ENCODE data around the gene ODC1.

Gene ODC1

DNA sequence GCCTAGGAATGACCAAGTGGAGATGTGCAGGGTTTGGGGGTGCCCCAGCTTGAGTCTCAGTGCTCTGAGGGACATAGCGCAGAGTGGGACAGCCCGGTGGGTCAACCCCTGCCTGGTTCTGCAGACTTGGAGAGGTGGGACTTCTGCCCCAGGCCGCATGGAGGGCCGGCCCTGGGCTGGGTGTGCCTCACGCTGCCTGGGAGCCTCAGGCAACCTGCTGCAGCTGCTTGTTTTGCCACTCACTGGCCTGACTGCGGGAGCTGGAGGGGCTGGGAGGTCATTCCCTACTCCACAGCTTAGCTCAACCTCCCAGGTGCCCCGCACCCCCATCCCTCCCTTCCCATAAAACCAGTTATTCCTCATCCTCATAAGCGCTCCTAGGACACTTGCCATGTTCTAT, 33.1 kb downstream of the ODC1 start:
- DNase-seq (ENCODE audit: low read depth in 2 of 2): no peak

DNA sequence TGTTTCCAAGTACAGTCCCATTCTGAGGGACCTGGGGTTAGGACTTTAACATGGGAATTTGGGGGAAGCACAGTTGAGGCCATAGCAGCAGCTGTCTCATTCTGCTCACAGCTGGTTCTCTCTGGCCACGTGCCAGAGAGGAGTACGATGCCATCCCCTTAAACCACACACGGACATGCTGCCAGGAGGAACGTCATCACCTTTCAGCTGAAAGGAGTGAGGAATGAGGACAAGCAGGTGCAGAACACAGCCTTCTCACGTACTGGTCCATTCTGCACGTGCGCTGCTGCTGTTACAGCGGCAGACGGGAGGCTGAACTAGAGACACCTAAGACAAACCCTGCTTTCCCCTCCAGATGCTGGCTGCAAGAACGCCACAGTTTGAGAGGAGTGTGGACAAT, 33.5 kb downstream of the ODC1 start:
- no peak for DNase-seq (ENCODE audit: low read depth in 2 of 2)

DNA sequence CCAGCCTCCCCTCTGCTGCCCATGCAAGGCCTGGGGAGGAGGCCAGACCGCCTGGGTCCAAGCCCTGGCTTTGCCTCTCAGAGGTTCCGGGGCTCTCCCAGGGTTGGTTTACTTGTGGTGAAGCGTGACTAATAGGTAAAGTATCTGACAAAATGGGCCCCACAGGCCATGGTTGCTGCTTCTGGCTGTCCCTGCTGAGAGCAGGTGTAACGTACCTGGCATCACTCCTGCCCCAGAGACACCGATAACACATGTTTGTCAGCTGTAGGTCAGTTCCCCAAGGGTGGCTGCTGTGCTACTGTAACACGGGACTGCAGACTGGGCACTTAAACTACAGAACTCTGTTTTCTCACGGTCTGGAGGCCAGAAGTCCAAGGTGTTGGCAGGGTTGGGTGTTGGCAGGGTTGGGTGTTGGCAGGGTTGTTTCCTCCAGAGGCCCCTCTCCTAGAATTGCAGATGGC, 34.1 kb downstream of the ODC1 start:
- DNase-seq (ENCODE audit: low read depth in 2 of 2): no peak

- no peak for DNase-seq (ENCODE audit: low read depth in 2 of 2)
Measured at GRCh38 chr2:10413503-10413902, 34.6 kb downstream of the ODC1 start.

GRCh38 chr2:10412380-10412779, 35.7 kb downstream of the ODC1 start:
- peak in 1 of 2 donors; percentile 19 for DNase-seq (ENCODE audit: low read depth in 2 of 2)

DNA sequence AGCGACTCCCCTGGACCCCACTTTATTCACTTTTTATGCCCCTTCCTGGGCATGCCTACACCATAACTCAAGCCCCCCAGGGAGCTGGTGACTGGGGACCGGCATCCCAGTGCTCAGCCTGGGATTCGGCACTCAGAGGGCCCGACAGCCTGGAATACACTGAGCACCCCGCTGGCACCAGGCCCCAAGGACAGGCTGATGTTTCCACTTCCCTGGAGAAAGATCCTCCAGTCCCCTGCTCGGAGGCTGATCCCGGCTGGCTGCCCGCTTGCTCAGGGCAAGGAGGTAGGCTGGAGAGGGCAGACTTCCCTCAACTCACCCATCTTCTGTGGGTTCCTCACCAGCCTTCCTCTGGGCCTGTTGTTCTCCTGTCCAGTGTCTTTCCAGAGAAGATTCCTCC, 36.6 kb downstream of the ODC1 start:
- no peak for DNase-seq (ENCODE audit: low read depth in 2 of 2)

- DNase-seq (ENCODE audit: low read depth in 2 of 2): no peak
Measured at GRCh38 chr2:10410823-10411437, 37.2 kb downstream of the ODC1 start.

DNA sequence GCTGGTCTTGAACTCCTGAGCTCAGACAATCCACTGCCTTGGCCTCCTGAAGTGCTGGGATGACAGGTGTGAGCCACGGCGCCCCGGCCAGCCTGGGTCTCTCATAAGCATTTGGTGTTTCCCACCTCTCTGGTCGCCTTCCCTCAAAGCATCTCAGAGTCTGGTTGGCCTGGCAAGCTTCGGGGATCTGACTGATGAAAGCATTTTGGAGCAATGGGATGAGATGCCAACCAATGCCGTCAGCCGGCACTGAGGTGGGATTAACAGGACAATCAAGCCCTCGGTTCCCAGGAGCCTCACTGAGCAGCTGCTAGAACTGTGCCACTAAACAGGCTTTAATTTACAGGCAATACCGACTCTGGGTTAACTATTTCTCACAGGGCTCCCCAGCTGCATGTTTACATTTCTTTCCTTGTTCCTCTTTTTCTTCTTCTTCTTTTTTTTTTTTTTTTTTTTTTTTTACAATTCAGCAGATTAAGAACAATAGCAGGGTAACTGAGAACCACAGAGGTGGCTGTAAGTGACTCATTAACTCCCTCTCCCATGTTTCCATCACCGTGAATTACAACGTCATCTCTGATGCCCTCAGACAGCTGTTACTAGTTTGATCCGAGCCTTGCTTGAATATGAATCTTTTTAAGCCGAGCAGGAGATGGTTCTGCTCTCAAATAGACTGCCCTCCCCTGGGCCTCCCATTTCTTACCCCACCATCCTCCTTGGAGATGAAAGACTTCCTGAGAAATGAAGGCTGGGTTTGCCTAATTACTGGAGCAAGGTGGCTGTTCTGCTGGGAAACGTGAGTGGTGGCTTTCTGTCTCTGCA, 37.9 kb downstream of the ODC1 start:
- DNase-seq (ENCODE audit: low read depth in 2 of 2): no peak

GRCh38 chr2:10408649-10409579, 39.2 kb downstream of the ODC1 start:
- DNase-seq (ENCODE audit: low read depth in 2 of 2): peak; percentile 74 to 75

GRCh38 chr2:10407841-10408648, 40.1 kb downstream of the ODC1 start:
- DNase-seq (ENCODE audit: low read depth in 2 of 2): peak; percentile 69

GRCh38 chr2:10407432-10407831, 40.7 kb downstream of the ODC1 start:
- DNase-seq (ENCODE audit: low read depth in 2 of 2): no peak

DNA sequence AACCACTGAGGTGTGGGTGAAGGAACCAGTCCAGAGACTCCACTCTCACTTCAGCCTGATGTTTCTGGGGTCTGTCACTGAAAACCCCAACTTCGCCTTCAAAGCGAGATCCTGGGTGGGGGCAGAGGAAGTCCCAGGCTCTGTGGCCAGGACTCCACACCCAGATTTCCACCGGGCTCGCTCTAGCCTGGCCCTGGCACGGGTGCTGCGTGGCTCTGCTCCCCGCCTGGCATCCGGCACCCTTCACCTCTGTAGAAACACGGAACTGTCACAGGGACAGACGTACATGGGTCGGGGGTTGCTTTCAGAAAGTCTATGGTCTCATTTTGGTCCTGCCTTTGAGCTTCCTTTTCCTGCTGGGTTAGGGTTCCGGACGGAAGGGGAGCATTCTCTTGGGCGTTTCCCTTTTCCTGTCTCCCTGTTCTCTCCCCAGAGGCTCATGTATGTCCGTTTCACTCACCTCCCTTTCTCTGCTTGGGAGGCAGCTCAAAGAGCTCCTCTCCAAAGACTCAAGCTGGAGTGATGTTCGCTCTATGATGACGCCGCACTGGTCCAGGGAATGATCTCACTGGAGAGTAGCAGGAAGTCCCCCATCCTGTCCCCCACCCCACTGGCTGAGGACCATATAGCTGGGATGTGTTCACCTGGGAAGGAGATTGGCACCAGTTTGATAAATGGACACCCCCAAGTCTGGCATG, 41.5 kb downstream of the ODC1 start:
- DNase-seq (ENCODE audit: low read depth in 2 of 2): no peak

DNA sequence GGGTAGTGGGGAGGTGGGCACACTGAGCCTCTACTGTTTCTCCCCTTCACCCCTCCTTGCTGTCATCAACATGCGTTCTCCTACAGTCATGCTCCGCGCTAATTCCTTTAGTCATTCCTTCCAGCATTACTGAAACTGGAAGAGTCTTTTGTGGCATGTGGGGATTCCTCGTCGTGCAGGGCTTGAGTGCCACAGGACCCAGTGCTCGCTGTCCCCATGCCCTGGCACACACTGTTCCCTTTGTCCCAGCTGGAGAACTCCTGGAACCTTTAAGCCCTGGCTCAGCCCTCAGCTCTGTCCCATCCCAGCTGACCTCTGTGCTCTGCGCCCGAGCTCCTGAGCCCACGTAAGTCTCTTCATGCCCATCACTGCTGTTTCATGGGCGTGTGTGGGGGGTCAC, 42.1 kb downstream of the ODC1 start:
- no peak for DNase-seq (ENCODE audit: low read depth in 2 of 2)

- DNase-seq (ENCODE audit: low read depth in 2 of 2): no peak
Measured at GRCh38 chr2:10405448-10405847, 42.7 kb downstream of the ODC1 start.

- DNase-seq (ENCODE audit: low read depth in 2 of 2): no peak
Measured at GRCh38 chr2:10404324-10405143, 43.6 kb downstream of the ODC1 start.

DNA sequence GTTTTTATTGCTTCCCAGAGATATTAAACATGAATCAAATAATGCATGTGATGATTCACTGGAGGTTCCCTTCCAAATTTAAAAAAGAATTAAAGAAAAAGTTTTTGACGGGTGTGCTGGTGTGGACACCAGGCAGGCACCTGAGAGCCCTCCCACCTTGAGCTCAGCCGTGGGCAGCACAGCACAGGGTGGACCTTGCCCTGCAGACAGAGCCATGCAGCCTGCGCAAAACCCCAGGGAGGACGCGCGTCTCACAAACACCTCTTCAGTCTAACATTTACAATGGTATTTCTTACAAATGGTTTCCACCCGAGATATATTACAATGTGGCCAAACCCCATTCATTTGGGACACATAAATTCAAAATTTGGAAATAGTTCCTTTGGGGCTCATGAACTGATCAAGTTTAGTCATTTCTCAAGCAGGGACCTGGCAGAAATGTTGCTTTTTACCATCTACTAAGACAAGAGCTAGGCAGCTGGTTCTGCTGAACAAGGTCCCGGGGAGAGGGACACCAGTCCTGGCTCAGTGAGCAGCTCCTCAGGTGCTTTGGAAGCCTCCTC, 45.4 kb downstream of the ODC1 start:
- DNase-seq (ENCODE audit: low read depth in 2 of 2): no peak

DNA sequence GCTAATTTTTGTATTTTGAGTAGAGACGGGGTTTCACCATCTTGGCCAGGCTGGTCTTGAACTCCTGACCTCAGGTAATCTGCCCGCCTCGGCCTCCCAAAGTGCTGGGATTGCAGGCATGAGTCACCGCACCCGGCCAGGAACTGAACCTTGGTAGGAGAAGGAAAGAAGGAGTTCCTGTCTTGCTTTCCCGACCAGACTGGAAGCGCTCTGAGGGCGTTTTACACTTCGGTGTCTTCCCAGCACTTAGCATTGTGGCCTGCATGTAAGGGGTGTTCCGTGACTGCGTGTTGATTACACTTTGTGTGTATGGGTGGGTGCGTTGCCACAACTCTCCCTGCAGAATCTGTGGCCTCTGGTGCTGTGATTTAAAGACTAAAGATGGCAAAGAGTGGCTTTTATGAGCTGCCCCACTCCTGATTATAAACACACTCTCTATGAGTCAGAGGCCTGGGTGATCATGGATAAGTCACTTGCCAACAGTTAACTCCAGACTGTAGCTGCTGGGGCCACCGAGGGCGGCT, 46.0 kb downstream of the ODC1 start:
- no peak for DNase-seq (ENCODE audit: low read depth in 2 of 2)

DNA sequence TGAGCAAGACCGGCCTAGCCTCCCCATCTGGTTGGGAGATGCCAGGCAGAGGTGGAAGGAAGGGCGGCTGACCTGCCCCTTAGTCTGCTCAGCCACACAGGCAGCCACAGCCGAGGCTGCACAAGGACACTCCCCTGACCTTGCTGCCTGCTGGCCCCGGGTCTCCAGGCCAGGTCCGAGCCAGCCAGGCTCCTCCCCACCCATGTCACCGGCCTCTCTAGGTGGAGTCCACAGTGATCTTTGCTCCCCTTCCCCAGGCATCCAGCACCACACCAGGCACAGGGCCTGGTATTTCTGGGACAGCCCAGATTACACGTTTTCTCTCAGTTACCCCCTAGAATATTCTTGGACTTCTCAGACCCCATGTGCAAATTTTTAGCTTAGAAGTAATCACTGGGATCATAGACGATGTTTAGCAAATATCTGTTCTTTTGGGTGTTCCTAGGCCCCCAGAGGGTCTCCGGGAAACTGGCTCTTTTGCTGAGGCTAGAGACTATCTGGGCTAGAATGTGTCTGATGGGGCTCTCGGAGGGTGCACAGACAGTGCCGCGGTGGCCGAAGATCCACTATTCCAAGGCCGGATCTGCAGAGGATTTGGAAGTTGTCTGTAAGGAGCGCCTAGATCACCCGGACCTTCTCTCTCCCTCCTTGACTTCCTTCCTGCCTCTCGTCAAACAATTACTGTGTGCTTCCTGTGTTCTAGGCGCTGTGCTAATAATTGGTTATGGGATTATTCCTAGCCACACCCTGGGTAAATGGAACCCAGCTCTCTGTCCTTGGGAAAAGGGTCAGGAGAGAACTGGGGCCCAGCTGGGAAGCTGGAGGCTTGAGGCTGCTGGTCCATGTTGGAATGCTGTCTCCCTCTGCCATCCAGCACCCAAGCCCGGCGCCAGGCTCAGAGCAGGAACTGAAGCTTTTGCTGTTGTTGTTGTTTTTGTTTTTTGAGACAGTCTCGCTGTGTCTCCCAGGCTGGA, 46.9 kb downstream of the ODC1 start:
- no peak for DNase-seq (ENCODE audit: low read depth in 2 of 2)
